Measurements from ENCODE around the gene PHTF1.
"Not testable (repeated sequence)": the region's sequence is repeated elsewhere in the genome, so short reads cannot be mapped to it uniquely, and the experiment has no call there.

Gene PHTF1

DNA sequence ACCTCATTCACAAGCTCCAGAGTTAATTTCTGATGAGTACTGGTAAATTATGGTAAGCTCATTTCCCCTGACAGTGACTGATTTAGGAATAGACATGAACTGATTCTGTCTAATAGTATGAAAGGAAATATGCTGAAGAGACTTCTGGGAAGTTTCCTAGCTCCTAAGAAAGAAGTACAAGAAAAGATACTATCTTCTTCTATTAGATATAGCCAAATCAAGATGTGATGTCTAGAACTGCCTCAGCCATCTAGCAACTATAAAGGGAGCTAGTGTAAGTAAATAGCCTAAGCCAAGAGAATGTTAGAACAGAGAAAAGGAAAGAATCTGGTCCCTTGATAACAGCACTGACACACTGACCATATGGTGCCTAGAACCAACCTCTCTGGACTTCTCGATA lies 10.7 kb upstream of the PHTF1 start:
- DNase-seq, result no peak

GRCh38 chr1:113769601-113769970 lies 10.3 kb upstream of the PHTF1 start:
- DNase-seq, result no peak

- DNase-seq, result no peak
Measured at GRCh38 chr1:113768916-113769600, 9.8 kb upstream of the PHTF1 start.

- DNase-seq, result no peak
Measured at GRCh38 chr1:113765306-113766230, 6.3 kb upstream of the PHTF1 start.

GRCh38 chr1:113763661-113764060 lies 4.4 kb upstream of the PHTF1 start:
- peak; percentile 95 for DNase-seq

DNA sequence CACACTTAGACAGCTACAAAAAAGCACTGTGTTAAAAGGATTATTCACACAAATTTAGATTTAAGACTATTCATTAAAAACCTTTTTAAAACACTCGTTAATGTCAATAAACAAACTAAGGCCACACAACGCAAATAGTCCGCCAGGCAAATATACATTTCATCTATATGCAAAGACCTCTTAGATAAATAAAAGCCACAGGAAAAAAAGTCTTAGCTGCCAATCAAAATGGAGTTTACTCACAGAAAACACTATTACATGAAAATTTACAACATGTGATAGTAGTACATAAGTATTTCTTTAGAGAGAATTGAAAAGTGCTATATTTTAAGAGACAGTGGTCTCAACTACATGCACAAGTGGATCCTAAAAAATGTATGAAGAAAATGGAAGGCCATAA lies 2.7 kb upstream of the PHTF1 start:
- no peak for DNase-seq

DNA sequence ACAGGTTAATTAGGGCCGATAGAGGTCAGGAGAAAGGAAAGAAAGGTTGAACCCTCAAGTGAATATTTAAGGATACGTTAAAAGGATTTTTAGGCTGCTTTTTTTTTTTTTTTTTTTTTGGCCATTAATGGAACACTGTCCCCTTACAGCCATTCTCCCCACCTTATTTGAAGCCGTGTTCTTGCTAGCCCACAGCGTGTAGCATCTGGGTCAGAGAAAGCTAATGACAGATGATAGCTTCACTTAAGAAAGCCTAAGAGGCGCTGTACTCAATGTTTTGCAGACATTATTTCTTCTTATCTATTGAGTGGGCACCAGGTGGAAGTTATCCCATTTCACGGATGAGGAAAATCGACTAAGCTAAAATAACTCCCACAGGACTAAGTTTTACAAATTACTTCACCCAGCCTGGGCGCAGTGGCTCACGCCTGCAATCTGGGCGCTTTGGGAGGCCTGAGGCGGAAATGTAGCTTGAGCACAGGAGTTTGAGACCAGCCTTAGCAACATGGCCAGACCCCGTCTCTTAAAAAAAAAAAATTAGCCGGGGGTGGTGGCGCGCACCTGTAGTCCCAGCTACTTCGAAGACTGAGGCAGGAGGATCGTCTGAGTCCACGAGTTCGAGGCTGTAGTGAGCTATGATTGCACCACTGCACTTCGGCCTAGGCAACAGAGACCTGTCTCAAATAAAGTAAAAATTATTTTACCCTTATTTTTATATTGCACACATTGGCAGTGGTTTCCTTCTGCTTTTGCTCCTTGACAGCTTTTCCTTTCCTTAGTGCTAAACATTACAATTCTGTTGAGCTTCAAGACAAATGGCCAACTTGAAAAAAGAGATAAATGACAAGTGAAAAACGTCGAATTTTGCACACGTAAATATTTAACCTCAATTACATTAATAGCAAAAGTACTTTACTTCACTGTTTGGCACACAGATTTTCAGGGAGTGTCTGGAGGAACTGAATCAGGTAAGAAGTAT lies 1.1 kb upstream of the PHTF1 start:
- DNase-seq, result no peak

GRCh38 chr1:113758631-113759332 lies 504 bp downstream of the PHTF1 start:
- peak; percentile 30 for DNase-seq

DNA sequence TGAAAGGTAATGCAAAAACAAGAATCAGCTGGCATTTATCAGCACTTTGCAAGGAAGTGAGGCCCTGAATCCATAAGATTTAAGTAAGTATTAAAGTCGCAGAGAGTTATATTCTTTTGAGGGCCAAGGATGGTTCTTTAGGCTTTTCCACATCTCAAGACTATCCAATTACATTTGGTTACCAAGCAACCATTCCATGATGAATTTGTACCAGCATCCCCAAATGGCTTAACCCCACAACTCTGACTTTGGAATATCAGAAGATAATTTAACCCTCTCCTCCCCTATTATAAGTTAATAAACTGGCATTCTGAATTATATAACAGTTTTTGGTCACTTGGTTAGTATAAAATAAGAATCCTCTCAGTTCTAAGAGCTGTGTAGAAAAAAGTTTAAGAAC lies 2.8 kb downstream of the PHTF1 start:
- no peak for DNase-seq

GRCh38 chr1:113753333-113753732 lies 6.0 kb downstream of the PHTF1 start:
- DNase-seq, result not testable (repeated sequence)

DNA sequence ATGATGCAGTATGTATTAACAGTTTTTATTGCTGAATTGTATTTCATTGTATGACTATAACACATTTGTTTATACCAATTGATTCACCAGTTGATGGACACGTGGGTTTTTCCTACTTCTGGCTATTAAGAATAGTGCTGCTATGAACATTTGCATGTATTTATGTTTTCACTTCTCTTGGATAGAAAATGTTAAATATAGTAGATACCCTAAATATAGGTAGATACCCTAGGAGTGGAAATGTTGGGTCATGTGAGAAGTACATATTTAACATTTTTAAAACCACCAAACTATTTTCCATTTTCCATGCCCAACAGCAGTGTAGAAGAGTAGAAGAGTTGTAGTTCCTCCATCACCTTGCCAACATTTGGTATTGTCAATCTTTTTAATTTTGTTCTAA lies 7.8 kb downstream of the PHTF1 start:
- no peak for DNase-seq

- DNase-seq, result no peak
Measured at GRCh38 chr1:113751114-113751513, 8.2 kb downstream of the PHTF1 start.

- DNase-seq, result no peak
Measured at GRCh38 chr1:113749402-113749801, 9.9 kb downstream of the PHTF1 start.

GRCh38 chr1:113747376-113747775 lies 11.9 kb downstream of the PHTF1 start:
- no peak for DNase-seq

GRCh38 chr1:113745425-113745824 lies 13.9 kb downstream of the PHTF1 start:
- no peak for DNase-seq

DNA sequence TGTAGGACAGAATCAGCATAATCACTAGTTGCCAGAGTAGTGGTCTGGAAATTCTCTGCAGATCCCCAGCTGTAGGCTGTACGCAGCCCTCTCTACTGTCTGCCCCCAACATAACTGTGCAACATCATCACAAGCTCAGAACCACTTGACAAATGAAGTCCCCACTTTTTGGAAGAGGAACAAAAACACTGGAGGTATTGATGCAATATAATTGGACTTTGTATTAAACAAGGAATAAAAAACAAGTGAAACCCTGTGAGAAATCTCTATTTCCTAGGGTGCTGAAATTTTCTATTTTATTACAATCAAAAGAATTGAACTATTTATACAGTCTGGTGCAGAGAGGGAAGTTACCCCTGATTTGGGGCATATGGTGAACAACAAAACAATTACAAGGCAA lies 15.2 kb downstream of the PHTF1 start:
- no peak for DNase-seq

DNA sequence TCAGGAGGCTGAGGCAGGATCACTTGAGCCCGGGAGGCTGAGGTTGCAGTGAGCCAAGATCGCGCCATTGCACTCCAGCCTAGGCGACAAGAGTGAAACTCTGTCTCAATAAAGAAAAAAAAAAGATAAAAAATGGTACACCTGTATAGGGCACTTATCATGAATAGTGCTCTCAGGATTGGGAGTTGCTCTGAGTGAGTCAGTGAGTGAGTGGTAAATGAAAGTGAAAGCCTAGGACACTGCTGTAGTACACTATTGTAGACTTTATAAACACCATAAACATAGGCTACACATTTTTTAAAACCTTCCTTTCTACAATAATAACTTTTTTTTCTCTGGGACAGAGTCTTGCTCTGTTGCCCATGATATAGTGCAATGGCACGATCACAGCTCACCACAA lies 16.8 kb downstream of the PHTF1 start:
- DNase-seq, result no peak

- DNase-seq, result no peak
Measured at GRCh38 chr1:113734357-113735055, 24.8 kb downstream of the PHTF1 start.

- DNase-seq, result no peak
Measured at GRCh38 chr1:113732802-113733201, 26.5 kb downstream of the PHTF1 start.

DNA sequence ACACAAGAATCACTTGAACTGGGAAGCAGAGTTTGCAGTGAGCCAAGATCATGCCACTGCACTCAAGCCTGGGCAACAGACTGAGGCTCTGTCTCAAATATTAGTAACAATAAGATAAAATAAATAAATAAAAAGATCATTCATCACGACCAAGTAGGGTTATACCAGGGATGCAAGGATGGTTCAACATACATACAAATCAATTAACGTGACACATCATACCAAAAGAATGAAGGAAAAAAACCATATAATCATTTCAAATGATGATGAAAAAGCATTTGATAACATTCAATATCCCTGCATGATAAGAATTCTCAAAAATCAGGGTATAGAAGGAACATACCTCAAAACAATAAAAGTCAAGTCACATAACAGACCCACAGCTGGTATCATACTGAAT lies 38.3 kb downstream of the PHTF1 start:
- no peak for DNase-seq

DNA sequence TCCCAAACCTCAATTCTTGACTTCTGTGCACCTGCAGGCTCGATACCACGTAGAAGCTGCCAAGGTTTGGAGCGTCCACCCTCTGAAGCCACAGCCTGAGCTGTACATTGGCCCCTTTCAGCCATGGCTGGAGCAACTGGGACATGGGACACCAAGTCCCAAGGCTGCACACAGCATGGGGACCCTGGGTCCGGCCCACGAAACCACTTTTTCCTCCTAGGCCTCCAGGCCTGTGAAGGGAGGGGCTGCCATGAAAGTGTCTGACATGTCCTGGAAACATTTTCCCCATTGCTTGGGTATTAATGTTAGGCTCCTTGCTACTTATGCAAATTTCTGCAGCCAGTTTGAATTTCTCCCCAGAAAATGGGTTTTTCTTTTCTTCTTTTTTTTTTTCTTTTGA lies 40.7 kb downstream of the PHTF1 start:
- not testable (repeated sequence) for DNase-seq

DNA sequence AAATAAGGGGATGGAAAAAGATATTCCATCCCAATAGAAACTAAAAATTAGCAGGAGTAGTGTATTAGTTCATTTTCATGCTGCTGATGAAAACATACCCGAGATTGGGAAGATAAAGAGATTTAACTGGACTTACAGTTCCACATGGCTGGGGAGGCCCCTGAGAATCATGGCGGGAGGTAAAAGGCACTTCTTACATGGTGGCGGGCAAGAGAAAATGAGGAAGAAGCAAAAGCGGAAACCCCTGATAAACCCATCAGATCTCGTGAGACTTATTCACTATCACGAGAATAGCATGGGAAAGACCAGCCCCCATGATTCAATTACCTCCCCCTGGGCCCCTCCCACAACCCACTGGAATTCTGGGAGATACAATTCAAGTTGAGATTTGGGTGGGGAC lies 41.8 kb downstream of the PHTF1 start:
- not testable (repeated sequence) for DNase-seq

All from NCI-H1694 (cell line).